ENCODE measurements around the gene CSPG4. TPM values are rescaled to one million over a fixed set of nuclear protein-coding genes. Genes with fewer than 3 reads are reported as not detected.
"Not testable (repeated sequence)": the region's sequence is repeated elsewhere in the genome, so short reads cannot be mapped to it uniquely, and the experiment has no call there.

The CSPG4 gene
- total RNA-seq (2021; ENCODE audit: unreplicated experiment): 17.5 TPM
- 15.5 TPM for polyA plus RNA-seq (2012; ENCODE audit: insufficient read length)
- percentile 49 among the genes with signal in this experiment for Bru-seq, nascent RNA
- percentile 48 among the genes with signal in this experiment for BruChase-seq, experiment 1, labeled RNA remaining after a 2-hour chase
- percentile 52 among the genes with signal in this experiment for BruChase-seq, experiment 2, labeled RNA remaining after a 6-hour chase
- long read RNA-seq, partial matches to known transcripts: 20 of 47 reads
- long read RNA-seq, other reads (novel, unspliced or antisense): 27 of 47 reads

- peak; percentile 84 for ATAC-seq
- H3K4me3 ChIP-seq (ENCODE audit: low read depth in 2 of 2, low read length in 2 of 2): peak within 1 kb of the TSS; percentile 51 to 55
- CTCF ChIA-PET: interaction anchor here (0.8 kb wide), 1 partner anchor 89 kb away, joined by 3 read pairs; no protein-coding TSS in a partner anchor
- in situ Hi-C loops (cut with HindIII; ENCODE audit: low pct_unique_long_range_greater_than_20kb, low sequenced_read_pairs): no loop called here
- peak within 1 kb of the TSS; percentile 79 for H3K27ac ChIP-seq (ENCODE audit: low read length)
- no peaks in the 10 kb centered on the region for H3K9me3 ChIP-seq (ENCODE audit: control insufficient read depth, insufficient read depth, low read depth, low read length)
- TF ChIP-seq REST (IDR thresholded peaks at IDR 0.05; ENCODE audit: insufficient read depth in 1 of 2, low read depth in 2 of 2, low read length in 1 of 2) (no peak), POLR2AphosphoS5 (IDR thresholded peaks at IDR 0.05; ENCODE audit: low read depth, low read length) (peak; percentile 39; the same call in 1 of the 2 replicates)
- H3K4me1 ChIP-seq (ENCODE audit: control insufficient read depth, insufficient read depth, low read length): peaks cover 9% of the 10 kb centered on the region
- H3K27me3 ChIP-seq (ENCODE audit: control insufficient read depth, insufficient read depth, low read length): no peaks in the 10 kb centered on the region
- no peaks in the 10 kb centered on the region; the same call in 1 of the 2 replicates for H3K36me3 ChIP-seq (ENCODE audit: control insufficient read depth, insufficient read depth, low read length)
- intact Hi-C loops (cut with micrococcal nuclease; ENCODE audit: unreplicated experiment): no loop called here
- POLR2A ChIA-PET: no interaction called here
- BruUV-seq (replicated peaks): no TSS peak
- DNase-seq (ENCODE audit: low read depth, low spot score): no peak
These were observed at the start of gene CSPG4 for GRCh38 chr15:75712668-75713337. Gene CSPG4 (minus strand): TSS chr15:75712848. CDS start chr15:75712755, 93 bp downstream.

- intact Hi-C loops (cut with micrococcal nuclease; ENCODE audit: unreplicated experiment); H3K36me3 ChIP-seq (ENCODE audit: control insufficient read depth, insufficient read depth, low read length); ATAC-seq; H3K27ac ChIP-seq (ENCODE audit: low read length); CTCF ChIA-PET; DNase-seq (ENCODE audit: low read depth, low spot score); BruUV-seq (replicated peaks); H3K27me3 ChIP-seq (ENCODE audit: control insufficient read depth, insufficient read depth, low read length); POLR2A ChIA-PET; in situ Hi-C loops (cut with HindIII; ENCODE audit: low pct_unique_long_range_greater_than_20kb, low sequenced_read_pairs); H3K9me3 ChIP-seq (ENCODE audit: control insufficient read depth, insufficient read depth, low read depth, low read length); H3K4me3 ChIP-seq (ENCODE audit: low read depth in 2 of 2, low read length in 2 of 2): not testable (repeated sequence)
- H3K4me1 ChIP-seq (ENCODE audit: control insufficient read depth, insufficient read depth, low read length): peaks cover 13% of the 10 kb centered on the region
These were observed 49.7 kb upstream of the CSPG4 start for GRCh38 chr15:75762357-75762718.

- Histone ChIP-seq H3K36me3 (ENCODE audit: control insufficient read depth, insufficient read depth, low read length) (no peaks in the 10 kb centered on the region), H3K4me1 (ENCODE audit: control insufficient read depth, insufficient read depth, low read length) (peaks cover 13% of the 10 kb centered on the region), H3K27ac (ENCODE audit: low read length) (no peak overlapping the region), H3K4me3 (ENCODE audit: low read depth in 2 of 2, low read length in 2 of 2) (no peak overlapping the region), H3K9me3 (ENCODE audit: control insufficient read depth, insufficient read depth, low read depth, low read length) (no peaks in the 10 kb centered on the region), H3K27me3 (ENCODE audit: control insufficient read depth, insufficient read depth, low read length) (no peaks in the 10 kb centered on the region)
- DNase-seq (ENCODE audit: low read depth, low spot score): no peak
- in situ Hi-C loops (cut with HindIII; ENCODE audit: low pct_unique_long_range_greater_than_20kb, low sequenced_read_pairs): no loop called here
- ChIA-PET POLR2A (no interaction called here), CTCF (no interaction called here)
- no peak for ATAC-seq
- intact Hi-C loops (cut with micrococcal nuclease; ENCODE audit: unreplicated experiment): no loop called here
- no TSS peak for BruUV-seq (replicated peaks)
- TF ChIP-seq POLR2AphosphoS5 (IDR thresholded peaks at IDR 0.05; ENCODE audit: low read depth, low read length) (no peak), REST (IDR thresholded peaks at IDR 0.05; ENCODE audit: insufficient read depth in 1 of 2, low read depth in 2 of 2, low read length in 1 of 2) (no peak), TCF7L2 (IDR thresholded peaks at IDR 0.05; ENCODE audit: low read depth, low read length) (no peak), CTCF (IDR thresholded peaks at IDR 0.05) (no peak), SIN3A (IDR thresholded peaks at IDR 0.05; ENCODE audit: borderline replicate concordance, insufficient read depth, low read depth, low read length) (no peak)
These were observed 49.1 kb upstream of the CSPG4 start for GRCh38 chr15:75761446-75762356.

Measured in Panc1 (cell line).